Uterus (tissue), 2 donors: ENCODE data around the gene RNF130.

Source experiments
- CTCF ChIP-seq, 4 experiments: fragments of 200-600 bp in 2 of 4; fragments of 450-650 bp in 2 of 4; sonication (generic) in 2 of 4; IDR thresholded peaks; one replicate each; pipeline ENCODE4 v1.5.1; 2016 to 2019; ENCODE audit warnings: antibody characterized with exemption in 4 of 4, mild to moderate bottlenecking in 2 of 4, moderate library complexity in 1 of 4
- POLR2A ChIP-seq, 2 donors: fragments of 450-650 bp; IDR thresholded peaks; one replicate each; pipeline ENCODE4 v1.6.1; 2016; ENCODE audit warnings: antibody characterized with exemption in 2 of 2, mild to moderate bottlenecking in 1 of 2, moderate library complexity in 1 of 2

- TF ChIP-seq POLR2A (IDR thresholded peaks at IDR 0.05) (no peak), CTCF (IDR thresholded peaks at IDR 0.05) (no peak)
Observed at GRCh38 chr5:180060192-180060591, 11.4 kb downstream of the RNF130 start.
